Sigmoid colon (tissue), 7 donors: ENCODE data around the gene TAF6. TPM values are rescaled to one million over a fixed set of nuclear protein-coding genes. Genes with fewer than 3 reads are reported as not detected.

Experiments
- DNase-seq: peaks from one replicate; pipeline ENCODE4 v3.0.0-alpha.2; 2019
- H3K27ac ChIP-seq, 4 donors: fragments of 200-600 bp; sonication (generic); one replicate each; pipeline ENCODE4 v1.5.1; 2016 to 2019; ENCODE audit warnings: mild to moderate bottlenecking in 1 of 4
- H3K27me3 ChIP-seq, 3 donors: fragments of 200-600 bp; sonication (generic); one replicate each; pipeline ENCODE4 v1.5.1; 2019; ENCODE audit warnings: mild to moderate bottlenecking in 1 of 3
- H3K36me3 ChIP-seq, 4 donors: fragments of 200-600 bp; sonication (generic); one replicate each; pipeline ENCODE4 v1.5.1; 2016 to 2019
- H3K4me1 ChIP-seq, 4 donors: fragments of 200-600 bp; sonication (generic); one replicate each; pipeline ENCODE4 v1.5.1; 2017 to 2019
- H3K4me3 ChIP-seq, 4 donors: fragments of 200-600 bp; sonication (generic); one replicate each; pipeline ENCODE4 v1.5.1; 2017 to 2019; ENCODE audit warnings: mild to moderate bottlenecking in 2 of 4, moderate library complexity in 1 of 4
- H3K9me3 ChIP-seq, 4 donors: fragments of 200-600 bp in 3 of 4; sonication (generic) in 3 of 4; one replicate each; pipeline versions ENCODE4 v1.5.1 to v1.6.1; 2013 to 2019
- CTCF ChIP-seq, 4 experiments: fragments of 450-650 bp in 3 of 4; fragments of 200-600 bp in 1 of 4; IDR thresholded peaks; one replicate each; pipeline ENCODE4 v1.5.1; 2016 to 2019; ENCODE audit warnings: antibody characterized with exemption in 4 of 4, mild to moderate bottlenecking in 3 of 4, moderate library complexity in 2 of 4
- EP300 ChIP-seq, 4 donors: sonication (generic); formaldehyde crosslinking; IDR thresholded peaks; one replicate each; pipeline ENCODE4 v1.6.1; 2017; ENCODE audit warnings: antibody characterized with exemption in 4 of 4
- POLR2A ChIP-seq, 2 donors: fragments of 450-650 bp; IDR thresholded peaks; one replicate each; pipeline ENCODE4 v1.6.1; 2016; ENCODE audit warnings: antibody characterized with exemption in 2 of 2, mild to moderate bottlenecking in 2 of 2, moderate library complexity in 2 of 2
- POLR2AphosphoS5 ChIP-seq, 4 donors: sonication (generic); formaldehyde crosslinking; IDR thresholded peaks; one replicate each; pipeline ENCODE4 v1.6.1; 2017; ENCODE audit warnings: antibody characterized with exemption in 4 of 4
- WGBS, 2 donors: extraction: QIAGEN DNeasy Blood & Tissue Kit; methylation state at CpG; one replicate each; pipeline ENCODE4 v1.1.7; 2013; 5-methylcytosine and 5-hydroxymethylcytosine counted together
- intact Hi-C: fragments of 100-400 bp; cut with DNase I; formaldehyde crosslinking; loops from one replicate; pipeline ENCODE4 v1.15.1; 2023
- polyA plus RNA-seq, 3 donors: library from polyadenylated mRNA; stranded (reverse); fragments of 200-250 nt; gene quantifications; one replicate each; pipeline ENCODE4 v1.2.3, GENCODE V29; 2013
- total RNA-seq, 4 donors: library from RNA; depleted of rRNA; stranded (reverse); fragments of >200 nt; gene quantifications; one replicate each; pipeline ENCODE4 v1.1.0, GENCODE V29; 2016
- donor health status: healthy with polysubstance abuse.
- donor health status: Bipolar disorder and iron deficiency.
- donor health status: healthy.

The TAF6 gene
- total and polyA plus RNA-seq, 7 donors = 18.0 to 87.8 (median 56.6) TPM

GRCh38 chr7:100119970-100120732 is 993 bp upstream of the TAF6 start:
- Histone ChIP-seq H3K27me3 (no peaks in the 10 kb centered on the region), H3K4me1 (peaks cover 0 to 20% (median 18%) of the 10 kb centered on the region in 4 donors), H3K9me3 (no peaks in the 10 kb centered on the region), H3K36me3 (peaks cover 0 to 12% (median 0%) of the 10 kb centered on the region in 4 donors), H3K27ac (peak overlapping the region; percentile 84 to 91 (median 88)), H3K4me3 (peak overlapping the region; percentile 61 to 81 (median 73))
- DNase-seq = peak; percentile 93
- intact Hi-C loops = loop anchor here (2.0 kb wide), 1 partner anchor 19 kb away; the partner anchor contains the start of genes AP4M1 and MCM7
- WGBS, 2 donors = 27 to 35% methylated on average over 19 of the region's 19 CpGs
- no peak for TF ChIP-seq POLR2A (IDR thresholded peaks at IDR 0.05)
- TF ChIP-seq POLR2AphosphoS5 (IDR thresholded peaks at IDR 0.05) = peak in 1 of 4 donors; percentile 40
- no peak for TF ChIP-seq EP300 (IDR thresholded peaks at IDR 0.05)

GRCh38 chr7:100118388-100119071 is 628 bp downstream of the TAF6 start:
- 17 to 21% methylated on average over 18 of the region's 18 CpGs for WGBS, 2 donors
- H3K36me3 ChIP-seq = peaks cover 0 to 14% (median 3%) of the 10 kb centered on the region in 4 donors
- DNase-seq = no peak
- intact Hi-C loops = loop anchor here (2.0 kb wide), 1 partner anchor 18 kb away; the partner anchor contains the start of genes AP4M1 and MCM7
- H3K4me3 ChIP-seq = peak overlapping the region; percentile 61 to 81 (median 73)
- TF ChIP-seq POLR2AphosphoS5 (IDR thresholded peaks at IDR 0.05) (no peak), POLR2A (IDR thresholded peaks at IDR 0.05) (no peak)
- H3K27me3 ChIP-seq = no peaks in the 10 kb centered on the region
- H3K4me1 ChIP-seq = peaks cover 0 to 20% (median 18%) of the 10 kb centered on the region in 4 donors
- peak overlapping the region; percentile 84 to 91 (median 88) for H3K27ac ChIP-seq
- H3K9me3 ChIP-seq = no peaks in the 10 kb centered on the region

DNA sequence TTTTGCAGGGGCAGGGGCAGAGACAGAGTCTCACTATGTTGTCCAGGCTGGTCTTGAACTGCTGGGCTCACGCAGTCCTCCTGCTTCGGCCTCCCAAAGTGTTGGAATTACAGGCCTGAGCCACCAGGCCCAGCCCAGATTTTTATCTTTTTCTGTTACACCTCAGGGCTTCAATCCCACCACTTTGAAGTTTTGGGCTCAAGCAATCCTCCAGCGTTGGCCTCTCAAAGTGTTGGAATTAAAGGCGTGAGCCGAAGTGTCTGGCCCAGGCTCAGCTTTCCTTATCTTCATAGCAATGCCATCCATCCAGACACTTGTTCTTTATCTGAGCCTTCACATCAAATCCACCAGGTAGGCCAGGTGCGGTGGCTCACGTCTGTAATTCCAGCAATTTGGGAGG is 4.1 kb downstream of the TAF6 start:
- no peak overlapping the region for H3K27ac ChIP-seq
- no peaks in the 10 kb centered on the region for H3K27me3 ChIP-seq
- H3K4me3 ChIP-seq = no peak overlapping the region
- no peak for DNase-seq
- peaks cover 15 to 42% (median 25%) of the 10 kb centered on the region in 4 donors for H3K36me3 ChIP-seq
- peaks cover 0 to 11% (median 10%) of the 10 kb centered on the region in 4 donors for H3K4me1 ChIP-seq
- no peaks in the 10 kb centered on the region for H3K9me3 ChIP-seq
- WGBS, 2 donors = 94 to 95% methylated on average over 7 of the region's 7 CpGs
- TF ChIP-seq POLR2AphosphoS5 (IDR thresholded peaks at IDR 0.05) = no peak
- TF ChIP-seq POLR2A (IDR thresholded peaks at IDR 0.05) = no peak
- TF ChIP-seq CTCF (IDR thresholded peaks at IDR 0.05) = no peak
- TF ChIP-seq EP300 (IDR thresholded peaks at IDR 0.05) = no peak
- intact Hi-C loops = no loop called here

GRCh38 chr7:100111914-100112313 is 7.2 kb downstream of the TAF6 start:
- intact Hi-C loops = no loop called here
- DNase-seq = no peak
- TF ChIP-seq CTCF (IDR thresholded peaks at IDR 0.05) = no peak
- no peak for TF ChIP-seq POLR2AphosphoS5 (IDR thresholded peaks at IDR 0.05)
- TF ChIP-seq POLR2A (IDR thresholded peaks at IDR 0.05) = no peak
- TF ChIP-seq EP300 (IDR thresholded peaks at IDR 0.05) = no peak
- WGBS, 2 donors = 88 to 91% methylated on average over 13 of the region's 13 CpGs
- H3K36me3 ChIP-seq = peaks cover 27 to 70% (median 45%) of the 10 kb centered on the region in 4 donors
- H3K4me3 ChIP-seq = no peak overlapping the region
- no peaks in the 10 kb centered on the region for H3K4me1 ChIP-seq
- H3K27me3 ChIP-seq = no peaks in the 10 kb centered on the region
- H3K9me3 ChIP-seq = no peaks in the 10 kb centered on the region
- no peak overlapping the region for H3K27ac ChIP-seq

GRCh38 chr7:100111156-100111555 is 8.0 kb downstream of the TAF6 start:
- intact Hi-C loops = no loop called here
- Histone ChIP-seq H3K36me3 (peaks cover 29 to 77% (median 52%) of the 10 kb centered on the region in 4 donors), H3K9me3 (no peaks in the 10 kb centered on the region), H3K4me3 (no peak overlapping the region), H3K4me1 (no peaks in the 10 kb centered on the region), H3K27me3 (no peaks in the 10 kb centered on the region), H3K27ac (no peak overlapping the region)
- no peak for TF ChIP-seq POLR2A (IDR thresholded peaks at IDR 0.05)
- TF ChIP-seq POLR2AphosphoS5 (IDR thresholded peaks at IDR 0.05) = no peak
- TF ChIP-seq EP300 (IDR thresholded peaks at IDR 0.05) = no peak
- no peak for DNase-seq
- 92 to 97% methylated on average over 7 of the region's 7 CpGs for WGBS, 2 donors
